DND-41 (cell line): ENCODE measurements around the gene UBE3B.

ENCODE experiments used
- ATAC-seq: fragments of 200-7000 bp; cut with Tn5 transposase; 3 replicates; pipeline ENCODE4 v1.9.1; 2021; ENCODE audit warnings: low read depth; ENCODE audit not compliant: insufficient read depth
- DNase-seq: peaks from one replicate; pipeline ENCODE4 v3.0.0-alpha.2; 2020
- H2AFZ ChIP-seq: 2 replicates; pipeline ENCODE4 v1.6.0; 2012; ENCODE audit warnings: low read depth, low read length
- H3K27ac ChIP-seq: 2 replicates; pipeline ENCODE4 v1.5.1; 2012; ENCODE audit warnings: low read length, inconsistent platforms
- H3K27me3 ChIP-seq: fragments of 200-600 bp; sonication (generic); 2 replicates; pipeline ENCODE4 v1.6.0; 2012; ENCODE audit warnings: low read length, mild to moderate bottlenecking, inconsistent platforms; ENCODE audit not compliant: insufficient read depth, poor library complexity
- H3K36me3 ChIP-seq: 2 replicates; pipeline ENCODE4 v1.5.1; 2012; ENCODE audit warnings: low read length, inconsistent platforms; ENCODE audit not compliant: insufficient read depth
- H3K4me1 ChIP-seq: 2 replicates; pipeline ENCODE4 v1.5.1; 2012; ENCODE audit warnings: mild to moderate bottlenecking, low read length; ENCODE audit not compliant: insufficient read depth
- H3K4me2 ChIP-seq: 2 replicates; pipeline ENCODE4 v1.6.0; 2012; ENCODE audit warnings: mild to moderate bottlenecking, moderate library complexity, low read length, inconsistent platforms; ENCODE audit not compliant: insufficient read depth
- H3K4me3 ChIP-seq, 2 experiments: fragments of 200-600 bp in 1 of 2; shearing (Covaris generic) in 1 of 2; 2 replicates each; pipeline ENCODE4 v1.5.1; 2012 to 2016; ENCODE audit warnings: inconsistent platforms in 2 of 2, low read length in 2 of 2, mild to moderate bottlenecking in 2 of 2, low read depth in 1 of 2, moderate library complexity in 1 of 2
- H3K79me2 ChIP-seq: 2 replicates; pipeline ENCODE4 v1.6.0; 2012; ENCODE audit warnings: low read length, inconsistent platforms; ENCODE audit not compliant: insufficient read depth
- H3K9ac ChIP-seq: 2 replicates; pipeline ENCODE4 v1.6.0; 2012; ENCODE audit warnings: low read depth, mild to moderate bottlenecking, inconsistent platforms, low read length, moderate library complexity
- H3K9me3 ChIP-seq: 2 replicates; pipeline ENCODE4 v1.5.1; 2012; ENCODE audit warnings: low read length, moderate library complexity, mild to moderate bottlenecking, inconsistent platforms; ENCODE audit not compliant: insufficient read depth, severe bottlenecking
- H4K20me1 ChIP-seq: 2 replicates; pipeline ENCODE4 v1.6.0; 2012; ENCODE audit warnings: low read length; ENCODE audit not compliant: insufficient read depth
- EZH2 ChIP-seq: IDR thresholded peaks from 3 replicates; pipeline ENCODE4 v1.6.1; 2012; ENCODE audit warnings: borderline replicate concordance, low read depth, mild to moderate bottlenecking, moderate library complexity, low read length, inconsistent platforms; ENCODE audit not compliant: severe bottlenecking
- TF ChIP-seq, protein P1 (sequence below): IDR thresholded peaks from 2 replicates; pipeline ENCODE4 v1.5.1; 2012; ENCODE audit warnings: borderline replicate concordance, low read length, moderate library complexity, mild to moderate bottlenecking; ENCODE audit not compliant: poor library complexity, severe bottlenecking; ENCODE audit errors: extremely low read depth

UBE3B gene

DNA sequence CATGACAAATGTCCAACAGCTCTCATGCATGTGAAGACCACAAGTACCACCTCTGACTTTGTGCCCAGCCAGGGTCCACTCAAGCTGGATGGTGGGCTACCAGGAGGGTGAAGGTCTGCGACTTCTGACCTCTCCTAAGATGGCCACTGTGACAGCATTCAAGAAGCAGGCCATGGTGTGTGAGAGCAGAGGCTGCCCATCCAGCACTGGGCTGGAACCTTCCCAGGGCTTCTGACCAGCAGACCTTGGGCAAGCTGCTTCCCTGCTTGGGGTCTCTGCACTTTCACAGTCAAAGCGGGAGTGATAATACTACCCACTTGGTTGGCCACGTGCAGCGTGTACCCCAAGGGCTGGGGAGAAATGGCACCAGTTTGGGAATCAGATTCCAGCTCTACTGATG lies 85.4 kb downstream of the UBE3B start:
- no peaks in the 10 kb centered on the region; the same call in 1 of the 2 replicates for H4K20me1 ChIP-seq
- H3K27ac ChIP-seq = no peak overlapping the region
- ATAC-seq = no peak
- DNase-seq = no peak
- no peak for TF ChIP-seq EZH2
- TF ChIP-seq, protein P1, sequence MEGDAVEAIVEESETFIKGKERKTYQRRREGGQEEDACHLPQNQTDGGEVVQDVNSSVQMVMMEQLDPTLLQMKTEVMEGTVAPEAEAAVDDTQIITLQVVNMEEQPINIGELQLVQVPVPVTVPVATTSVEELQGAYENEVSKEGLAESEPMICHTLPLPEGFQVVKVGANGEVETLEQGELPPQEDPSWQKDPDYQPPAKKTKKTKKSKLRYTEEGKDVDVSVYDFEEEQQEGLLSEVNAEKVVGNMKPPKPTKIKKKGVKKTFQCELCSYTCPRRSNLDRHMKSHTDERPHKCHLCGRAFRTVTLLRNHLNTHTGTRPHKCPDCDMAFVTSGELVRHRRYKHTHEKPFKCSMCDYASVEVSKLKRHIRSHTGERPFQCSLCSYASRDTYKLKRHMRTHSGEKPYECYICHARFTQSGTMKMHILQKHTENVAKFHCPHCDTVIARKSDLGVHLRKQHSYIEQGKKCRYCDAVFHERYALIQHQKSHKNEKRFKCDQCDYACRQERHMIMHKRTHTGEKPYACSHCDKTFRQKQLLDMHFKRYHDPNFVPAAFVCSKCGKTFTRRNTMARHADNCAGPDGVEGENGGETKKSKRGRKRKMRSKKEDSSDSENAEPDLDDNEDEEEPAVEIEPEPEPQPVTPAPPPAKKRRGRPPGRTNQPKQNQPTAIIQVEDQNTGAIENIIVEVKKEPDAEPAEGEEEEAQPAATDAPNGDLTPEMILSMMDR = no peak
- H3K9me3 ChIP-seq = no peaks in the 10 kb centered on the region
- no peak overlapping the region for H3K4me3 ChIP-seq
- no peak overlapping the region for H2AFZ ChIP-seq
- H3K9ac ChIP-seq = no peak overlapping the region
- no peaks in the 10 kb centered on the region for H3K4me1 ChIP-seq
- H3K79me2 ChIP-seq = no peaks in the 10 kb centered on the region
- no peaks in the 10 kb centered on the region for H3K27me3 ChIP-seq
- H3K4me2 ChIP-seq = no peak overlapping the region
- peaks cover 69% of the 10 kb centered on the region for H3K36me3 ChIP-seq

DNA sequence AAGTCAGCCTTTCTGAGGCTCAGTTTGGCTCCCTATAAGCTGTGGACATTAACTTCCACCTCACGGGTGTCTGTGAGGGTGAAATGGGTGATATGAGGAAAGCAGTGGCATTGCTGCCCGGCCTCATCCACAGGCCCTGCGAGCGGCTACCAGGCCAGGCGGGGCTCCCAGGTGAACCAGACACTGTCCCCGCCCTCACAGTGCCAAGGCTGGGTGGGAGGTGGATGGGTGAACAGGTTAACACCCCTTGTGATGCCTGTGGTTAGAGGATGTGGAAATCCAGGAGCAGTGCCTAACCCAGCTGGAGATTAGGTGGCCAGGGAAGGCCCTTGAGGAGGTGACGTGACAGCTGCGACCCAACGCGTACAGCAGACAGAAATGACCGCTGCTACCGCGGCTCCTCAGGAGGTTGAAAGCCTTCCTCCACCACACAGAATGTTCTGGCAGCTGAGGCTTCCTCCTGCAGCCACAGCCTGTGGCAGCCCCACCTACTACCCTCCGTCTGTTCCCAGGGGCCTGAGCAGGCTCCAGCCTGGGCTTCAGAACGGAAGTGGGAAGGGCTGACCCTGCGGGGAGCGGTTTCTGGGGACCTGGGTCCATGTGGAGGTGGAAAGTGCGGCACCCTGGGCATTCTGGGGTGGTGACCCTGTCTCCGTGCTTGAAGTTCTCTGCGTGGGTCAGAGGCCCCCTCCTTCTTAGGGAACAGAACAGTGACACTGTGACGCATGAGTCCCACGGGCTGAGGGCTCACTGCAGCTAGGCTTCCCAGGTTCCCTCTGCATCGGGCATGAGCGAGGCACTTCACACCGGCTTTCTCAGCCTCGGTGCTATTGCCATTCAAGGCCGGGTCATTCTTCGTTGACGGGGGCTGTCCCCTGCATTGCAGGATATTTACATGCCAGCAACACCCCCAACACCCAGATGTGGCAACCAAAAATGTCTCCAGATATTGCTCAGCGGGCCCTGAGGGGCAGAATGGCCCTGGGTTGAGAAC lies 86.2 kb downstream of the UBE3B start:
- ATAC-seq (no peak), DNase-seq (no peak)
- no peaks in the 10 kb centered on the region for H3K27me3 ChIP-seq
- no peaks in the 10 kb centered on the region for H3K79me2 ChIP-seq
- H3K4me3 ChIP-seq = no peak overlapping the region
- no peaks in the 10 kb centered on the region for H3K9me3 ChIP-seq
- no peak overlapping the region for H3K4me2 ChIP-seq
- peaks cover 76% of the 10 kb centered on the region for H3K36me3 ChIP-seq
- no peak overlapping the region for H2AFZ ChIP-seq
- no peaks in the 10 kb centered on the region; the same call in 1 of the 2 replicates for H4K20me1 ChIP-seq
- no peak overlapping the region for H3K27ac ChIP-seq
- no peak for TF ChIP-seq EZH2
- TF ChIP-seq, protein P1 = no peak
- no peaks in the 10 kb centered on the region for H3K4me1 ChIP-seq
- no peak overlapping the region for H3K9ac ChIP-seq

DNA sequence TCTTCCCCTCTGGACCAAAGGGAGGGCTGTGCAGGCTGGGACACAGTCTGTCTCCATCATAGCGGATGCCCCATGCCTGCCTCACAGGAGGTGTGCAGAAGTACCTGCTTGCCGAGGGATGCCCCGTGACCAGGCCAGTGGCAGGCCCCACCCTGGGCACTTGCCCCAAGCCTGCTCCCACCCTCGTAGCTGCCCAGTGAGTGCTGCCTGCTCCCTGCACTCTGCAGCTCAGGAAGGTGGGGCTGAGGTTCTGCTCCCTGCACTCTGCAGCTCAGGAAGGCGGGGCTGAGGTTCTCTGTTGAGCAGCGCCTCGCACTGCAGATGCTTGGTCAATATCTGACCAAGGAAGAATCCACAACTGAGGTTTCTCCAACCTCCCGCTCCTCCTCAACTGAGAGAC lies 89.0 kb downstream of the UBE3B start:
- Histone ChIP-seq H2AFZ (no peak overlapping the region), H3K4me1 (peaks cover 3% of the 10 kb centered on the region; the same call in 1 of the 2 replicates), H3K27ac (no peak overlapping the region), H4K20me1 (no peaks in the 10 kb centered on the region; the same call in 1 of the 2 replicates), H3K4me2 (no peak overlapping the region), H3K9me3 (no peaks in the 10 kb centered on the region), H3K36me3 (peaks cover 87% of the 10 kb centered on the region), H3K9ac (no peak overlapping the region), H3K4me3 (no peak overlapping the region), H3K27me3 (no peaks in the 10 kb centered on the region), H3K79me2 (no peaks in the 10 kb centered on the region)
- DNase-seq (no peak), ATAC-seq (no peak)
- TF ChIP-seq, protein P1 = no peak
- no peak for TF ChIP-seq EZH2
